Tibial nerve (tissue), 4 donors: ENCODE measurements around the gene OR10A5. TPM values are rescaled to one million over a fixed set of nuclear protein-coding genes. Genes with fewer than 3 reads are reported as not detected.
"Not testable (repeated sequence)": the region's sequence is repeated elsewhere in the genome, so short reads cannot be mapped to it uniquely, and the experiment has no call there.

Source experiments
- DNase-seq, 2 donors: peaks; one replicate each; pipeline ENCODE4 v3.0.0-alpha.2; 2019; ENCODE audit warnings: low spot score in 2 of 2
- H3K27ac ChIP-seq, 4 donors: fragments of 200-600 bp; sonication (generic) in 3 of 4; one replicate each; pipeline ENCODE4 v1.5.1; 2017 to 2019; ENCODE audit warnings: mild to moderate bottlenecking in 1 of 4
- H3K27me3 ChIP-seq, 2 donors: fragments of 200-600 bp; sonication (generic) in 1 of 2; one replicate each; pipeline versions ENCODE4 v1.5.1 to v1.6.0; 2017 to 2019
- H3K36me3 ChIP-seq, 3 donors: fragments of 200-600 bp; sonication (generic); one replicate each; pipeline ENCODE4 v1.5.1; 2018 to 2019
- H3K4me1 ChIP-seq, 4 donors: fragments of 200-600 bp; sonication (generic) in 3 of 4; one replicate each; pipeline ENCODE4 v1.5.1; 2017 to 2019
- H3K4me3 ChIP-seq, 4 donors: fragments of 200-600 bp; sonication (generic) in 3 of 4; one replicate each; pipeline ENCODE4 v1.5.1; 2017 to 2019; ENCODE audit warnings: mild to moderate bottlenecking in 1 of 4, moderate library complexity in 1 of 4
- H3K9me3 ChIP-seq, 4 donors: fragments of 200-600 bp; sonication (generic) in 3 of 4; one replicate each; pipeline ENCODE4 v1.5.1; 2017 to 2019
- EP300 ChIP-seq, 2 donors: sonication (generic); formaldehyde crosslinking; IDR thresholded peaks; one replicate each; pipeline ENCODE4 v1.6.1; 2017; ENCODE audit warnings: antibody characterized with exemption in 2 of 2, mild to moderate bottlenecking in 1 of 2
- POLR2A ChIP-seq, 2 donors: fragments of 450-650 bp; IDR thresholded peaks; one replicate each; pipeline ENCODE4 v1.6.1; 2017; ENCODE audit warnings: antibody characterized with exemption in 2 of 2, mild to moderate bottlenecking in 2 of 2, moderate library complexity in 2 of 2
- WGBS, 2 donors: methylation state at CpG; one replicate each; pipeline ENCODE4 v1.1.5; 2018; 5-methylcytosine and 5-hydroxymethylcytosine counted together
- total RNA-seq, 4 donors: library from RNA; depleted of rRNA; stranded (reverse); fragments of >200 nt; gene quantifications; one replicate each; pipeline ENCODE4 v1.1.0, GENCODE V29; 2016
- TF ChIP-seq, protein P1 (sequence below), 5 experiments: fragments of 200-600 bp in 3 of 5; fragments of 450-650 bp in 2 of 5; sonication (generic) in 3 of 5; IDR thresholded peaks; one replicate each; pipeline ENCODE4 v1.5.1; 2016 to 2019; ENCODE audit warnings: antibody characterized with exemption in 5 of 5, mild to moderate bottlenecking in 3 of 5, moderate library complexity in 2 of 5

OR10A5 gene
- total RNA-seq: not detected

DNA sequence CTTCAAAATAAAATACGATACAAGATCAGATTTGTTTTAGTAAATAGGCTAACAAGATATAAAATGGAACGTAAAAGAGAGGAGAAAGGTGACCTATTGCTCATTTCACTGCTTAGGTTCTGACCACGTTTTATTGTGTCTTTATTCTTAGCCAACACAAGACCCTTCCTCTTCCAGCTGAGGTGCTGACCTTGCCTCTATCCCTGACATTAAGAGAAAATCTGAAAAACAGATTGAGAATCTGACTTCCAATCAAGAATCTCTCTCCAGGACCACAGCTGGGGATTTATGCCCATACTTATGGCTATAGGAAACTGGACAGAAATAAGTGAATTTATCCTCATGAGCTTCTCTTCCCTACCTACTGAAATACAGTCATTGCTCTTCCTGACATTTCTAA is at the start of gene OR10A5:
Gene OR10A5, plus strand, starts transcription at position 301 of the 400 bp plus-strand sequence. Its CDS starts 0 bp downstream, at position 301.
- Histone ChIP-seq H3K4me1 (no peaks in the 10 kb centered on the region), H3K9me3 (peaks cover 0 to 5% (median 0%) of the 10 kb centered on the region in 4 donors), H3K27ac (no peak within 1 kb of the TSS), H3K27me3 (no peaks in the 10 kb centered on the region), H3K4me3 (no peak within 1 kb of the TSS), H3K36me3 (no peaks in the 10 kb centered on the region)
- WGBS, 2 donors: 73 to 78% methylated on average over 3 of the region's 3 CpGs
- TF ChIP-seq POLR2A (IDR thresholded peaks at IDR 0.05): no peak
- no peak for TF ChIP-seq EP300 (IDR thresholded peaks at IDR 0.05)
- TF ChIP-seq, protein P1, sequence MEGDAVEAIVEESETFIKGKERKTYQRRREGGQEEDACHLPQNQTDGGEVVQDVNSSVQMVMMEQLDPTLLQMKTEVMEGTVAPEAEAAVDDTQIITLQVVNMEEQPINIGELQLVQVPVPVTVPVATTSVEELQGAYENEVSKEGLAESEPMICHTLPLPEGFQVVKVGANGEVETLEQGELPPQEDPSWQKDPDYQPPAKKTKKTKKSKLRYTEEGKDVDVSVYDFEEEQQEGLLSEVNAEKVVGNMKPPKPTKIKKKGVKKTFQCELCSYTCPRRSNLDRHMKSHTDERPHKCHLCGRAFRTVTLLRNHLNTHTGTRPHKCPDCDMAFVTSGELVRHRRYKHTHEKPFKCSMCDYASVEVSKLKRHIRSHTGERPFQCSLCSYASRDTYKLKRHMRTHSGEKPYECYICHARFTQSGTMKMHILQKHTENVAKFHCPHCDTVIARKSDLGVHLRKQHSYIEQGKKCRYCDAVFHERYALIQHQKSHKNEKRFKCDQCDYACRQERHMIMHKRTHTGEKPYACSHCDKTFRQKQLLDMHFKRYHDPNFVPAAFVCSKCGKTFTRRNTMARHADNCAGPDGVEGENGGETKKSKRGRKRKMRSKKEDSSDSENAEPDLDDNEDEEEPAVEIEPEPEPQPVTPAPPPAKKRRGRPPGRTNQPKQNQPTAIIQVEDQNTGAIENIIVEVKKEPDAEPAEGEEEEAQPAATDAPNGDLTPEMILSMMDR (IDR thresholded peaks at IDR 0.05): no peak
- DNase-seq: no peak

GRCh38 chr11:6799402-6799801 is 46.1 kb upstream of the OR10A5 start, which contains the start of gene OR6A2:
Gene OR6A2 (minus strand): TSS chr11:6799689. CDS start chr11:6795708, 3,981 bp downstream.
- WGBS, 2 donors: 81 to 86% methylated on average over 1 of the region's 1 CpG
- no peak for DNase-seq
- Histone ChIP-seq H3K9me3 (peaks cover 0 to 10% (median 0%) of the 10 kb centered on the region in 4 donors), H3K4me1 (no peaks in the 10 kb centered on the region), H3K27me3 (no peaks in the 10 kb centered on the region), H3K4me3 (no peak within 1 kb of the TSS), H3K36me3 (no peaks in the 10 kb centered on the region), H3K27ac (no peak within 1 kb of the TSS)
- no peak for TF ChIP-seq POLR2A (IDR thresholded peaks at IDR 0.05)
- TF ChIP-seq EP300 (IDR thresholded peaks at IDR 0.05): no peak
- TF ChIP-seq, protein P1 (IDR thresholded peaks at IDR 0.05): no peak

GRCh38 chr11:6801075-6801474 is 44.4 kb upstream of the OR10A5 start:
- DNase-seq, H3K36me3 ChIP-seq, H3K4me3 ChIP-seq, H3K4me1 ChIP-seq, H3K27me3 ChIP-seq, H3K27ac ChIP-seq: not testable (repeated sequence)
- peaks cover 0 to 10% (median 0%) of the 10 kb centered on the region in 4 donors for H3K9me3 ChIP-seq

DNA sequence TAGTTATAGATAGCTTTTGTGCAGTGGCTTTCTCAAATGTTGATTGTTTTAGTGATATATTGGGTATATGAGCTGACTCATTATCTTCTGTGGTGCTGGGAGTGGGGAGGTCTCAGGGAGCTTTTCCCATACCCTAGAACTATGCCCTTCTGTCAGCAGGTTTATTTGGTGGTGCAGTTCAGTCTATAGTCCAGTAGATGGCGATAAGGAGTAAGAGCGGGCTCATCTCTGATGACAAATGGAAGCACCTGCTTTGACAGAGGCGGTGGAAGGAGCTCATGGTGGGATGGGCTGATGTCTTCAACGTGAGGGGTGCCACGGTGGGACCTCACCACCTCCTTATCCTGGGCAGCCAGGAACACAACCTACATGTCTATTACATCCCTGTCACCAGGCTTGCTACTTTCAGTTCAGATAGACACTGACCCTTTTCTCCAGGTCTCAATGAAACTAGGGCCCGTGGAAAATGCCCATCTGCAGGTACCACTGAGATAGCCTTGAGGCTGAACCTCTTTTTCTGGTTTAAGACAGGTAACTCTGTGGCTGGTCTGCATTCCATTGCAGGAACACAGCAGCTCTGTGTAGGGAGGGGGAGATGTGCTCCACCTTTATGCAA is 33.0 kb upstream of the OR10A5 start:
- Histone ChIP-seq H3K4me1 (no peaks in the 10 kb centered on the region), H3K27ac (no peak overlapping the region), H3K27me3 (no peaks in the 10 kb centered on the region), H3K9me3 (no peaks in the 10 kb centered on the region), H3K36me3 (no peaks in the 10 kb centered on the region), H3K4me3 (no peak overlapping the region)
- WGBS, 2 donors: 14 to 20% methylated on average over 6 of the region's 6 CpGs
- DNase-seq: peak in 1 of 2 donors; percentile 13
- TF ChIP-seq, protein P1 (IDR thresholded peaks at IDR 0.05): peak; percentile 32 to 85 (median 72)
- TF ChIP-seq POLR2A (IDR thresholded peaks at IDR 0.05) (no peak), EP300 (IDR thresholded peaks at IDR 0.05) (no peak)

DNA sequence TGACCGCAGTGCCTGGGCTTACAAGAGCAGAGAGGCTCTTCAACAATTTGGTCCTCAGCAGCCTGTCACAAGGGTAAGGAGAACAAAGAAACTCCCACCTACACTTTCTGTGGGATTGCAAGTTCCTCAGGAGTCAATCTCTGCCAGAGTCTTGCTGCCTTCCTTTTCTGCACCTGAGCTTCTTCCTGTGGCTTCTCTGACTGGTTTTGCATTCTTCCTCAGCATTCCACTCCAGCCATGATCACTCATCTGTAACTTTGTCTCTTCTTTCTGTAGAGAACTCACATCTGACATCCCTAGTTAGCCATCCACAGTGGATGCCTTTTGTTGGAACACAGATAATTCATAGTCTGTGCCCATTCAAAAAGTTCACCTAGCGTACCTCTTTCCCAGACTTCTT is 31.8 kb upstream of the OR10A5 start:
- Histone ChIP-seq H3K27ac (no peak overlapping the region), H3K27me3 (no peaks in the 10 kb centered on the region), H3K4me3 (no peak overlapping the region), H3K9me3 (no peaks in the 10 kb centered on the region), H3K4me1 (no peaks in the 10 kb centered on the region), H3K36me3 (no peaks in the 10 kb centered on the region)
- WGBS, 2 donors: 50 to 60% methylated on average over 2 of the region's 2 CpGs
- TF ChIP-seq EP300 (IDR thresholded peaks at IDR 0.05): no peak
- no peak for DNase-seq

DNA sequence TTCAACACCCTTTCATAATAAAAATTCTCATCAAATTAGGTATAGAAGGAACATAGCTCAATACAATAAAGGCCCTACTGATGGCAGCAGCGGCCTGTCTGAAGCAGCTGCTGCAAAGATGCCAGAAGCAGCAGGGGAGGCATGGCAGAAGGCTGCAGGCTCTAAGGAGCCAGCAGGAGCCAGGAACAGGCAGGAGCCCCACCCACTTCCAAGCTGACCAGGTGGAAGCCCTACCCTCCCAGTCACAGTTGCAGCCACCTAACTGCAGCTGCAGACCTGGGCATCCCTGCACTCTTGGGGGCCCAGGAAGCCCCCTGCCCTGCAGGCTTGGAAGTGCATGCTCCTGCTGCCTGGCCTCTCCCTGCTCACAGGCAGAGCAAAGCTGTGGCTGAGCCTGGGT is 27.8 kb upstream of the OR10A5 start:
- H3K4me1 ChIP-seq: no peaks in the 10 kb centered on the region
- H3K9me3 ChIP-seq: peaks cover 0 to 3% (median 0%) of the 10 kb centered on the region in 4 donors
- TF ChIP-seq EP300 (IDR thresholded peaks at IDR 0.05): no peak
- no peak for TF ChIP-seq POLR2A (IDR thresholded peaks at IDR 0.05)
- TF ChIP-seq, protein P1 (IDR thresholded peaks at IDR 0.05): no peak
- no peak overlapping the region for H3K4me3 ChIP-seq
- no peaks in the 10 kb centered on the region for H3K36me3 ChIP-seq
- WGBS, 2 donors: 33 to 64% methylated on average over 1 of the region's 1 CpG
- no peaks in the 10 kb centered on the region for H3K27me3 ChIP-seq
- no peak for DNase-seq
- H3K27ac ChIP-seq: no peak overlapping the region
